Measurements from ENCODE around the gene AKT3. TPM values are rescaled to one million over a fixed set of nuclear protein-coding genes. Genes with fewer than 3 reads are reported as not detected.

Gene AKT3
- total RNA-seq, 1 experiment from 2014 or later: 31.9 TPM

DNA sequence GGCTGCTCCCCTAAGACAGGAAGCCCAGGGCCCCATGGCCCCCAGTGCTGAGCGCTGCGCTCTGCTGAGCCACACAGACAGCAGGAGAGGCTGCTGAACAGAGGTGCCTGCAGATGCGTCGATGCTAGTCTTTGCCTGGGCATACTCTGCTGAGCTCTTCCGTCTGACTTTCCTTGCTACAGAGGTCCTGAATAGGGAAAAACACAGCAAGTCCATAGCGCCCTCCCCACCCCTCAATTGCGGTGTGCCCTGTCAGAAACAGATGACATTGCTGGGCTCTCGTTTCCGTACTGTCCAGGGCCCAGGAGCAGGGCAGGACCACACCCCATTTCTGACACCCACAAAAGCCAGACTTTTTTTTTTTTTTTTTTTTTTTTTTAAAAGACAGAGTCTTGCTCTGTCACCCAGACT, 341.7 kb downstream of the AKT3 start:
- TF ChIP-seq, protein P1, sequence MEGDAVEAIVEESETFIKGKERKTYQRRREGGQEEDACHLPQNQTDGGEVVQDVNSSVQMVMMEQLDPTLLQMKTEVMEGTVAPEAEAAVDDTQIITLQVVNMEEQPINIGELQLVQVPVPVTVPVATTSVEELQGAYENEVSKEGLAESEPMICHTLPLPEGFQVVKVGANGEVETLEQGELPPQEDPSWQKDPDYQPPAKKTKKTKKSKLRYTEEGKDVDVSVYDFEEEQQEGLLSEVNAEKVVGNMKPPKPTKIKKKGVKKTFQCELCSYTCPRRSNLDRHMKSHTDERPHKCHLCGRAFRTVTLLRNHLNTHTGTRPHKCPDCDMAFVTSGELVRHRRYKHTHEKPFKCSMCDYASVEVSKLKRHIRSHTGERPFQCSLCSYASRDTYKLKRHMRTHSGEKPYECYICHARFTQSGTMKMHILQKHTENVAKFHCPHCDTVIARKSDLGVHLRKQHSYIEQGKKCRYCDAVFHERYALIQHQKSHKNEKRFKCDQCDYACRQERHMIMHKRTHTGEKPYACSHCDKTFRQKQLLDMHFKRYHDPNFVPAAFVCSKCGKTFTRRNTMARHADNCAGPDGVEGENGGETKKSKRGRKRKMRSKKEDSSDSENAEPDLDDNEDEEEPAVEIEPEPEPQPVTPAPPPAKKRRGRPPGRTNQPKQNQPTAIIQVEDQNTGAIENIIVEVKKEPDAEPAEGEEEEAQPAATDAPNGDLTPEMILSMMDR (IDR thresholded peaks at IDR 0.05; ENCODE audit: unreplicated experiment): no peak
- Mint-ChIP-seq H3K4me3 (ENCODE audit: unreplicated experiment) (no peak overlapping the region), H3K9me3 (ENCODE audit: unreplicated experiment) (no peaks in the 10 kb centered on the region), H3K27ac (ENCODE audit: low read depth, unreplicated experiment) (no peak overlapping the region), H3K4me1 (ENCODE audit: insufficient read depth, unreplicated experiment) (no peaks in the 10 kb centered on the region), H3K27me3 (ENCODE audit: insufficient read depth, unreplicated experiment) (no peaks in the 10 kb centered on the region), H3K36me3 (ENCODE audit: insufficient read depth, unreplicated experiment) (peaks cover 6% of the 10 kb centered on the region)
- DNase-seq (ENCODE audit: unreplicated experiment): no peak
- intact Hi-C loops (cut with micrococcal nuclease): no loop called here
- CTCF ChIA-PET: interaction anchor here (1.0 kb wide), 1 partner anchor 20 kb away, joined by 3 read pairs; no protein-coding TSS in a partner anchor
- POLR2A ChIA-PET: no interaction called here
- BruUV-seq (replicated peaks): no TSS peak

DNA sequence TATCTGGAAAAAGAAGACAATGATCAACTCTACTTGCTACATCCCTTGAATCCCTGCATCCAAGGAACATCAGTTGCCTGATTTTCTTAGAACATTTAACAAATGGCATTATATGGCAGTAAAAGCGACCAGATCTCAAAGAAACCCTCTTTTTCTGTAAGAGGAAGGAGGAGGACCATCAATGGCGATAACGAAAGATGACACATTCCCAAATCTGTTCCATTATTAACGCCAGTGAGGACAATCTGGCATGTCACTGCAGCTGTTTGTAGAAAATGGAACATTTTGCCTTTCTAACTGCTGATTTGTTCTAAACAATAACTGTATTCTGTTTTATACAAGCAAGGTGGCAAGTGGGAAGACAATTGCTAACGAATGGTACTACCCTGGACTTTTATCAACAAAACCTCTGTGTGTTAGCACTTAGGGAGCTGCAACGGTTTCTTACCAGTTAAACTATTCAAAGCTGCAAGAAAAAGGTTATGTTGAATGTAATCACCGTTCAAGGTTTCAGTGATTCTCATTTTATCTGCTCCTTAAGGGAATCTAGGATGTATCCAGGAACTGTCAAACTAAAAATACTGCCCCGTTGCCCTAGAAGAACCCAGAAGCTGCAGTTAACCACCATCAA, 342.3 kb downstream of the AKT3 start:
- H3K4me1 Mint-ChIP-seq (ENCODE audit: insufficient read depth, unreplicated experiment): no peaks in the 10 kb centered on the region
- no peak for DNase-seq (ENCODE audit: unreplicated experiment)
- no TSS peak for BruUV-seq (replicated peaks)
- no peak overlapping the region for H3K27ac Mint-ChIP-seq (ENCODE audit: low read depth, unreplicated experiment)
- ChIA-PET CTCF (interaction anchor here (1.0 kb wide), 1 partner anchor 21 kb away, joined by 3 read pairs; no protein-coding TSS in a partner anchor), POLR2A (interaction anchor here (0.6 to 1.0 kb wide), 2 partner anchors 13 to 38 kb away, joined by 4 read pairs; no protein-coding TSS in a partner anchor)
- intact Hi-C loops (cut with micrococcal nuclease): no loop called here
- peaks cover 8% of the 10 kb centered on the region for H3K36me3 Mint-ChIP-seq (ENCODE audit: insufficient read depth, unreplicated experiment)
- H3K4me3 Mint-ChIP-seq (ENCODE audit: unreplicated experiment): no peak overlapping the region
- TF ChIP-seq, protein P1 (IDR thresholded peaks at IDR 0.05; ENCODE audit: unreplicated experiment): no peak
- H3K27me3 Mint-ChIP-seq (ENCODE audit: insufficient read depth, unreplicated experiment): no peaks in the 10 kb centered on the region
- H3K9me3 Mint-ChIP-seq (ENCODE audit: unreplicated experiment): no peaks in the 10 kb centered on the region

DNA sequence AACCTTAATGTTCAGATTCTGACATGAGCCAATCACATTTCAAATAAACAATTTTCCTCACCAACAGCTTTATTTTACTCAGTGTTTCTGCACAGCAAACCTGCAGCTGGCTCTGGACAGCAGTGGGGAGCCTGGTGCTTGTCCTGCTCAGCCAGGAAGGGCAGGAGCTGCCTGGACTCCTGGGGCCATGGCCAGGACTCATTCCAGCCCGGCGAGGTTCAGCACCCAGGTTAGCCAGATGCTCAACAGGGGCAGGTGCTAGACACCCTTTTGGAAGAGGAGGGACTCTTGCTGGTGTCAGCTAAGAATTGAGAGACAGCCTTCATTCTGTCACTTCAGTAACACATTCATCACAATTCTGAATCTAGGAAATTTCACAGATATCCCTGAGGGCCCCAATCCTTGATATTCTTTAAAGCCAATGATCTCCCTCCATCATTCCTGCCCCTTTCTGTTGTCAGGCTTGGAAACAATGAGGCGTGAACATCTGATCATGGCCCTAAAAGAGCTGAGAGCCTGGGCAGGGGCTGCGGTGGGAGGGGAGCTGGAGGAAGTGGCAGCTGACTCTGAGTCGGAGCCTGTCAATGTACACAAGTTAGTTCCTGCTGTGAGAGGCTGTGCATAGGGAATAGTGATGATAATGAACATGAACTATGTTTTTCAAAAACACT, 342.9 kb downstream of the AKT3 start:
- Mint-ChIP-seq H3K36me3 (ENCODE audit: insufficient read depth, unreplicated experiment) (peaks cover 8% of the 10 kb centered on the region), H3K27me3 (ENCODE audit: insufficient read depth, unreplicated experiment) (no peaks in the 10 kb centered on the region), H3K4me3 (ENCODE audit: unreplicated experiment) (no peak overlapping the region), H3K4me1 (ENCODE audit: insufficient read depth, unreplicated experiment) (no peaks in the 10 kb centered on the region), H3K9me3 (ENCODE audit: unreplicated experiment) (no peaks in the 10 kb centered on the region), H3K27ac (ENCODE audit: low read depth, unreplicated experiment) (no peak overlapping the region)
- TF ChIP-seq, protein P1 (IDR thresholded peaks at IDR 0.05; ENCODE audit: unreplicated experiment): no peak
- BruUV-seq (replicated peaks): no TSS peak
- ChIA-PET CTCF (interaction anchor here (0.9 to 1.7 kb wide), 5 partner anchors 11 to 766 kb away, joined by 3 to 5 read pairs (median 3); no protein-coding TSS in a partner anchor), POLR2A (interaction anchor here (0.6 to 1.1 kb wide), 3 partner anchors 12 to 38 kb away, joined by 3 to 4 read pairs (median 4); no protein-coding TSS in a partner anchor)
- intact Hi-C loops (cut with micrococcal nuclease): no loop called here
- DNase-seq (ENCODE audit: unreplicated experiment): no peak

DNA sequence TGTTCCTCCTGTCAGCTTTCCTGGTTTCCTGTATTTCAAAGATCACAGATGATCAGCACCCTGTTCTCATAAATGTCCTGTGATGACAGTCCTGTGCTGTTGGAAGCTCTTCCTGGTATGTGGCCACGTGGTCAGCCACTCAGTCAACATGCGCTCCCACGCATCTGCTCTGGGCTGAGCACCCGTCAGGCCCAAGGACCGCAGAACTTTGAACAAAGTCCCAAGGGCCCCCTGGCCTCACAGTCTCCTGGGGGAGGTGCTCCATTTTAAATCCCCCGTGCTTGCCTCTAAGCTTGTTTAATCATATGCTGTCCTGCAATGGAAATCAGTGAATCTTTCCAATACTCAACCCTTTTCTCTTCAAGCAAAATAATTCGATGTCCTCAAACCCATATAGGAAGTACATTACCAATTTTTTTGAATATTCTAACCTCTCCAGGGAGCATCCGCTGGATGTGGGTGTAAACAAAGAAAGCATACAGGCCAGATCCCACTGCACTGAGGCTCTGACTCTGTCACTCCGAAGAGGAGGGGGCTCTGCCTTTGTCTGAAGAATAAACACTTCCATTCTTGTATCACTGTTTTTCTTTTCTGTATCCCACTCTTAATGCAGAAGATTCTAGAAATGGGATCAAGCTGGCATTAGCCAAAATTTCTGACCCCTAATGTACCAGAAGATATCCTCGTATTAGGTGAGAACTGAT, 343.9 kb downstream of the AKT3 start:
- intact Hi-C loops (cut with micrococcal nuclease): no loop called here
- no peaks in the 10 kb centered on the region for H3K4me1 Mint-ChIP-seq (ENCODE audit: insufficient read depth, unreplicated experiment)
- ChIA-PET CTCF (interaction anchor here (0.9 to 1.7 kb wide), 4 partner anchors 10 to 767 kb away, joined by 3 to 5 read pairs (median 3); no protein-coding TSS in a partner anchor), POLR2A (interaction anchor here (1.1 to 1.5 kb wide), 2 partner anchors 14 to 18 kb away, joined by 3 to 5 read pairs; no protein-coding TSS in a partner anchor)
- H3K36me3 Mint-ChIP-seq (ENCODE audit: insufficient read depth, unreplicated experiment): peaks cover 8% of the 10 kb centered on the region
- H3K4me3 Mint-ChIP-seq (ENCODE audit: unreplicated experiment): no peak overlapping the region
- BruUV-seq (replicated peaks): no TSS peak
- TF ChIP-seq, protein P1 (IDR thresholded peaks at IDR 0.05; ENCODE audit: unreplicated experiment): no peak
- H3K27ac Mint-ChIP-seq (ENCODE audit: low read depth, unreplicated experiment): no peak overlapping the region
- H3K27me3 Mint-ChIP-seq (ENCODE audit: insufficient read depth, unreplicated experiment): no peaks in the 10 kb centered on the region
- no peak for DNase-seq (ENCODE audit: unreplicated experiment)
- no peaks in the 10 kb centered on the region for H3K9me3 Mint-ChIP-seq (ENCODE audit: unreplicated experiment)

Data from MCF 10A (cell line).